HepG2 (cell line): ENCODE data around the gene RNU4-1. TPM values are rescaled to one million over a fixed set of nuclear protein-coding genes. Genes with fewer than 3 reads are reported as not detected.

ENCODE experiments used
- ELF1 ChIP-seq: sonication (generic); formaldehyde crosslinking; IDR thresholded peaks from 2 replicates; pipeline ENCODE4 v1.4.0; 2020; ENCODE audit warnings: missing genetic modification reagents
- HOXA3 ChIP-seq: sonication (generic); formaldehyde crosslinking; IDR thresholded peaks from 2 replicates; pipeline ENCODE4 v1.5.0; 2020; ENCODE audit warnings: missing genetic modification reagents
- KDM4B ChIP-seq: sonication (generic); formaldehyde crosslinking; IDR thresholded peaks from 2 replicates; pipeline ENCODE4 v1.4.0; 2020; ENCODE audit warnings: missing genetic modification reagents
- MXD4 ChIP-seq: IDR thresholded peaks from 2 replicates; pipeline ENCODE4 v1.6.1; 2016; ENCODE audit warnings: mild to moderate bottlenecking, missing biosample characterization, missing genetic modification reagents
- NFE2L2 ChIP-seq: fragments of 150-350 bp; IDR thresholded peaks from 2 replicates; pipeline ENCODE4 v1.6.1; 2014; ENCODE audit warnings: low read length
- NFKBIZ ChIP-seq: IDR thresholded peaks from 2 replicates; pipeline ENCODE4 v1.6.1; 2018; ENCODE audit warnings: missing genetic modification reagents, missing compliant biosample characterization
- RXRB ChIP-seq: IDR thresholded peaks from 2 replicates; pipeline ENCODE4 v1.6.1; 2016; ENCODE audit warnings: borderline replicate concordance, missing genetic modification reagents, missing compliant biosample characterization
- SMAD3 ChIP-seq: sonication (generic); formaldehyde crosslinking; IDR thresholded peaks from 2 replicates; pipeline ENCODE4 v1.4.0; 2020; ENCODE audit warnings: missing genetic modification reagents
- TAF1 ChIP-seq: sonication (generic); formaldehyde crosslinking; IDR thresholded peaks from 2 replicates; pipeline ENCODE4 v1.4.0; 2020; ENCODE audit warnings: missing genetic modification reagents
- TGIF2 ChIP-seq: IDR thresholded peaks from 2 replicates; pipeline ENCODE4 v1.6.1; 2016; ENCODE audit warnings: control low read depth, missing compliant biosample characterization
- ZKSCAN8 ChIP-seq: IDR thresholded peaks from 2 replicates; pipeline ENCODE4 v1.6.1; 2016; ENCODE audit warnings: borderline replicate concordance, missing genetic modification reagents, missing compliant biosample characterization
- ZNF234 ChIP-seq: sonication (generic); formaldehyde crosslinking; conservative IDR thresholded peaks from 2 replicates; pipeline ENCODE4 v1.5.1; 2020; ENCODE audit warnings: mild to moderate bottlenecking, missing genetic modification reagents
- ZNF367 ChIP-seq: sonication (generic); formaldehyde crosslinking; IDR thresholded peaks from 2 replicates; pipeline ENCODE4 v1.4.0; 2020; ENCODE audit warnings: missing genetic modification reagents, borderline replicate concordance
- ZNF430 ChIP-seq: sonication (generic); formaldehyde crosslinking; IDR thresholded peaks from 2 replicates; pipeline ENCODE4 v1.9.0; 2021; ENCODE audit warnings: mild to moderate bottlenecking, missing genetic modification reagents
- polyA plus RNA-seq, 8 experiments: library from polyadenylated mRNA; depleted of rRNA in 3 of 8; stranded (reverse) in 7 of 8; unstranded in 1 of 8; fragments of >200 nt; fragmentation: Illumina TruSeq in 4 of 8; extraction: Trizol in 4 of 8; gene quantifications; 2 replicates each; pipeline versions ENCODE4 v1.2.1 to v1.2.3, GENCODE V29; 2011 to 2016; ENCODE audit warnings: low read depth in 4 of 8, missing spikeins in 1 of 8, mixed read lengths in 1 of 8; ENCODE audit not compliant: insufficient read depth in 1 of 8
- total RNA-seq, 5 experiments: library from RNA; depleted of rRNA; stranded (reverse); fragments of >200 nt; fragmentation: Illumina TruSeq; extraction: Trizol; gene quantifications; 2 replicates each; pipeline ENCODE4 v1.2.3, GENCODE V29; 2016; ENCODE audit warnings: low read depth in 1 of 5
- TF ChIP-seq, protein P1 (sequence below), 2 experiments: sonication (generic) in 1 of 2; formaldehyde crosslinking in 1 of 2; IDR thresholded peaks; 2 replicates each; pipeline versions ENCODE4 v1.5.1 to v1.6.1; 2011 to 2020; ENCODE audit warnings: borderline replicate concordance in 1 of 2, low read depth in 1 of 2, low read length in 1 of 2, mild to moderate bottlenecking in 1 of 2, missing genetic modification reagents in 1 of 2, moderate library complexity in 1 of 2
- TF ChIP-seq, protein P2 (sequence below): sonication (generic); formaldehyde crosslinking; IDR thresholded peaks from 2 replicates; pipeline ENCODE4 v1.5.0; 2020; ENCODE audit warnings: mild to moderate bottlenecking, missing genetic modification reagents
- TF ChIP-seq, protein P3 (sequence below): sonication (generic); formaldehyde crosslinking; IDR thresholded peaks from 2 replicates; pipeline ENCODE4 v1.4.0; 2020; ENCODE audit warnings: low read depth, mild to moderate bottlenecking, missing genetic modification reagents
- TF ChIP-seq, protein P4 (sequence below): sonication (generic); formaldehyde crosslinking; IDR thresholded peaks from 2 replicates; pipeline ENCODE4 v1.8.0; 2022; ENCODE audit warnings: mild to moderate bottlenecking, missing genetic modification reagents
- TF ChIP-seq, protein P5 (sequence below): sonication (generic); formaldehyde crosslinking; IDR thresholded peaks from 2 replicates; pipeline ENCODE4 v1.5.0; 2020; ENCODE audit warnings: missing genetic modification reagents
- TF ChIP-seq, protein P6 (sequence below): IDR thresholded peaks from 2 replicates; pipeline ENCODE4 v1.6.1; 2016; ENCODE audit warnings: low read depth, borderline replicate concordance

The RNU4-1 gene
- total and polyA plus RNA-seq, 2 of the 13 experiments (the other 11 are each of a cell fraction or from before 2014, with no cell fraction given), result 7,407 TPM; not detected in 1

DNA sequence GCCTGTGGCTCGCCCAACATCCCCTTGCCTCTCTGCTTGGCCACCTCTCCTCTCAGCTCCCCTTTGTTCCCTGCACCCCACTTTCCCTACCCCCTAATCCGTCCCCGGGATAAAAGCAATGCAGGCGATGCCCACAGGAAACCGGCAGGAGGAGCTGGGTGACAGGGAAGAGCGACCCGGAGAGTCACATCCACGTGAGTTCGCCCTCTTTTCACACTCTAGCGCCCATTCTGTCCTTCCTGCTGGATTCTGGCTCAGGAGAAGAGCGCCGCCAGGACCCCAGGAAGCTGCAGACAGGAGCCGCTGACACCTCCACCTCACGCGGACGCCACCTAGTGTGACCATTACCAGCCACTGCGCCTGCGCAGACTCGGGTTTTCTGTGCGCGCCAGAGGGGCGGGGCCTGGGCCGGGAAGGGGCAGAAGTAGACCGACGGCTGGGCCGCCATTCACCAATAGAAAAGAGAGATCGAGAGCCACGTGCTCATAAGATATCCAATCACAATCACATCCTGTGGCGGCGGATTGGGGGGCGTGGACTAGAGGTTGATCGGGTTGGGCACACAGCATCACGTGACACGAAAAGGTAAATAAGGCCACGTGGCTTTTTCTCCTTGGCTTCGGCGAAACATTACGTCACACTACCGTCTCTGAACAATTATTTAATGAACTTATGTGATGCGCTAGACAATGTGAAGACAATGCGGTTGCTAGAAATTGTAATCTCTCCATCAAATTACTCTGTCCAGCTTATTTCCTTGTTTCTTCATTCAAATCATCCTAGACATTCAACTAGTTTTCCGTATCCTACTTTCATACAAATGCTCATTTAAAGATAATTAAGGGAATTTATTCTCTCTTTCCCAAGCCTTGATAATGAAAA, 24.4 kb upstream of the RNU4-1 start (continued):
- TF ChIP-seq, protein P1, sequence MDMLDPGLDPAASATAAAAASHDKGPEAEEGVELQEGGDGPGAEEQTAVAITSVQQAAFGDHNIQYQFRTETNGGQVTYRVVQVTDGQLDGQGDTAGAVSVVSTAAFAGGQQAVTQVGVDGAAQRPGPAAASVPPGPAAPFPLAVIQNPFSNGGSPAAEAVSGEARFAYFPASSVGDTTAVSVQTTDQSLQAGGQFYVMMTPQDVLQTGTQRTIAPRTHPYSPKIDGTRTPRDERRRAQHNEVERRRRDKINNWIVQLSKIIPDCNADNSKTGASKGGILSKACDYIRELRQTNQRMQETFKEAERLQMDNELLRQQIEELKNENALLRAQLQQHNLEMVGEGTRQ (IDR thresholded peaks at IDR 0.05; ENCODE audit: low read depth, low read length), result peak; percentile 100
- TF ChIP-seq, protein P1 (CRISPR knock-in tag; IDR thresholded peaks at IDR 0.05; ENCODE audit: borderline replicate concordance), result peak; percentile 100; the same call in 1 of the 2 replicates
- TF ChIP-seq ZNF430 (CRISPR knock-in tag) (peak; percentile 69), NFE2L2 (no peak), RXRB (peak; percentile 19; the same call in 1 of the 2 replicates), KDM4B (CRISPR knock-in tag) (0 out of 2 replicates have a peak, but pooled peaks have one; percentile 46), ZNF367 (CRISPR knock-in tag) (peak; percentile 91; the same call in 1 of the 2 replicates), TGIF2 (no peak), ZNF234 (no peak), ZKSCAN8 (CRISPR knock-in tag) (no peak), HOXA3 (CRISPR knock-in tag) (peak; percentile 70), MXD4 (CRISPR knock-in tag) (peak; percentile 85), NFKBIZ (peak; percentile 48; the same call in 1 of the 2 replicates), TAF1 (CRISPR knock-in tag) (peak; percentile 97), ELF1 (CRISPR knock-in tag) (peak; percentile 72), SMAD3 (CRISPR knock-in tag) (no peak; the same call in 1 of the 2 replicates)
- TF ChIP-seq, protein P2, sequence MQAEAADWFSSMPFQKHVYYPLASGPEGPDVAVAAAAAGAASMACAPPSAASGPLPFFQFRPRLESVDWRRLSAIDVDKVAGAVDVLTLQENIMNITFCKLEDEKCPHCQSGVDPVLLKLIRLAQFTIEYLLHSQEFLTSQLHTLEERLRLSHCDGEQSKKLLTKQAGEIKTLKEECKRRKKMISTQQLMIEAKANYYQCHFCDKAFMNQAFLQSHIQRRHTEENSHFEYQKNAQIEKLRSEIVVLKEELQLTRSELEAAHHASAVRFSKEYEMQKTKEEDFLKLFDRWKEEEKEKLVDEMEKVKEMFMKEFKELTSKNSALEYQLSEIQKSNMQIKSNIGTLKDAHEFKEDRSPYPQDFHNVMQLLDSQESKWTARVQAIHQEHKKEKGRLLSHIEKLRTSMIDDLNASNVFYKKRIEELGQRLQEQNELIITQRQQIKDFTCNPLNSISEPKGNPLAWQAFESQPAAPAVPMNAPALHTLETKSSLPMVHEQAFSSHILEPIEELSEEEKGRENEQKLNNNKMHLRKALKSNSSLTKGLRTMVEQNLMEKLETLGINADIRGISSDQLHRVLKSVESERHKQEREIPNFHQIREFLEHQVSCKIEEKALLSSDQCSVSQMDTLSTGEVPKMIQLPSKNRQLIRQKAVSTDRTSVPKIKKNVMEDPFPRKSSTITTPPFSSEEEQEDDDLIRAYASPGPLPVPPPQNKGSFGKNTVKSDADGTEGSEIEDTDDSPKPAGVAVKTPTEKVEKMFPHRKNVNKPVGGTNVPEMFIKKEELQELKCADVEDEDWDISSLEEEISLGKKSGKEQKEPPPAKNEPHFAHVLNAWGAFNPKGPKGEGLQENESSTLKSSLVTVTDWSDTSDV, result no peak
- TF ChIP-seq, protein P3, sequence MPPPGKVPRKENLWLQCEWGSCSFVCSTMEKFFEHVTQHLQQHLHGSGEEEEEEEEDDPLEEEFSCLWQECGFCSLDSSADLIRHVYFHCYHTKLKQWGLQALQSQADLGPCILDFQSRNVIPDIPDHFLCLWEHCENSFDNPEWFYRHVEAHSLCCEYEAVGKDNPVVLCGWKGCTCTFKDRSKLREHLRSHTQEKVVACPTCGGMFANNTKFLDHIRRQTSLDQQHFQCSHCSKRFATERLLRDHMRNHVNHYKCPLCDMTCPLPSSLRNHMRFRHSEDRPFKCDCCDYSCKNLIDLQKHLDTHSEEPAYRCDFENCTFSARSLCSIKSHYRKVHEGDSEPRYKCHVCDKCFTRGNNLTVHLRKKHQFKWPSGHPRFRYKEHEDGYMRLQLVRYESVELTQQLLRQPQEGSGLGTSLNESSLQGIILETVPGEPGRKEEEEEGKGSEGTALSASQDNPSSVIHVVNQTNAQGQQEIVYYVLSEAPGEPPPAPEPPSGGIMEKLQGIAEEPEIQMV (CRISPR knock-in tag), result peak; percentile 60
- TF ChIP-seq, protein P4, sequence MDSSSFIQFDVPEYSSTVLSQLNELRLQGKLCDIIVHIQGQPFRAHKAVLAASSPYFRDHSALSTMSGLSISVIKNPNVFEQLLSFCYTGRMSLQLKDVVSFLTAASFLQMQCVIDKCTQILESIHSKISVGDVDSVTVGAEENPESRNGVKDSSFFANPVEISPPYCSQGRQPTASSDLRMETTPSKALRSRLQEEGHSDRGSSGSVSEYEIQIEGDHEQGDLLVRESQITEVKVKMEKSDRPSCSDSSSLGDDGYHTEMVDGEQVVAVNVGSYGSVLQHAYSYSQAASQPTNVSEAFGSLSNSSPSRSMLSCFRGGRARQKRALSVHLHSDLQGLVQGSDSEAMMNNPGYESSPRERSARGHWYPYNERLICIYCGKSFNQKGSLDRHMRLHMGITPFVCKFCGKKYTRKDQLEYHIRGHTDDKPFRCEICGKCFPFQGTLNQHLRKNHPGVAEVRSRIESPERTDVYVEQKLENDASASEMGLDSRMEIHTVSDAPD (CRISPR knock-in tag), result no peak
- TF ChIP-seq, protein P5, sequence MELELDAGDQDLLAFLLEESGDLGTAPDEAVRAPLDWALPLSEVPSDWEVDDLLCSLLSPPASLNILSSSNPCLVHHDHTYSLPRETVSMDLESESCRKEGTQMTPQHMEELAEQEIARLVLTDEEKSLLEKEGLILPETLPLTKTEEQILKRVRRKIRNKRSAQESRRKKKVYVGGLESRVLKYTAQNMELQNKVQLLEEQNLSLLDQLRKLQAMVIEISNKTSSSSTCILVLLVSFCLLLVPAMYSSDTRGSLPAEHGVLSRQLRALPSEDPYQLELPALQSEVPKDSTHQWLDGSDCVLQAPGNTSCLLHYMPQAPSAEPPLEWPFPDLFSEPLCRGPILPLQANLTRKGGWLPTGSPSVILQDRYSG, result peak; percentile 44
- TF ChIP-seq, protein P6, sequence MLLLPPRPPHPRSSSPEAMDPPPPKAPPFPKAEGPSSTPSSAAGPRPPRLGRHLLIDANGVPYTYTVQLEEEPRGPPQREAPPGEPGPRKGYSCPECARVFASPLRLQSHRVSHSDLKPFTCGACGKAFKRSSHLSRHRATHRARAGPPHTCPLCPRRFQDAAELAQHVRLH (CRISPR knock-in tag), result peak; percentile 94; the same call in 1 of the 2 replicates
